Tibial nerve (tissue), 4 donors: ENCODE results near the gene TMEM116. TPM values are rescaled to one million over a fixed set of nuclear protein-coding genes. Genes with fewer than 3 reads are reported as not detected.
"Not testable (repeated sequence)": the region's sequence is repeated elsewhere in the genome, so short reads cannot be mapped to it uniquely, and the experiment has no call there.

Experiments used
- DNase-seq, 2 donors: peaks; one replicate each; pipeline ENCODE4 v3.0.0-alpha.2; 2019; ENCODE audit warnings: low spot score in 2 of 2
- H3K27ac ChIP-seq, 4 donors: fragments of 200-600 bp; sonication (generic) in 3 of 4; one replicate each; pipeline ENCODE4 v1.5.1; 2017 to 2019; ENCODE audit warnings: mild to moderate bottlenecking in 1 of 4
- H3K27me3 ChIP-seq, 2 donors: fragments of 200-600 bp; sonication (generic) in 1 of 2; one replicate each; pipeline versions ENCODE4 v1.5.1 to v1.6.0; 2017 to 2019
- H3K36me3 ChIP-seq, 3 donors: fragments of 200-600 bp; sonication (generic); one replicate each; pipeline ENCODE4 v1.5.1; 2018 to 2019
- H3K4me1 ChIP-seq, 4 donors: fragments of 200-600 bp; sonication (generic) in 3 of 4; one replicate each; pipeline ENCODE4 v1.5.1; 2017 to 2019
- H3K4me3 ChIP-seq, 4 donors: fragments of 200-600 bp; sonication (generic) in 3 of 4; one replicate each; pipeline ENCODE4 v1.5.1; 2017 to 2019; ENCODE audit warnings: mild to moderate bottlenecking in 1 of 4, moderate library complexity in 1 of 4
- H3K9me3 ChIP-seq, 4 donors: fragments of 200-600 bp; sonication (generic) in 3 of 4; one replicate each; pipeline ENCODE4 v1.5.1; 2017 to 2019
- CTCF ChIP-seq, 5 experiments: fragments of 200-600 bp in 3 of 5; fragments of 450-650 bp in 2 of 5; sonication (generic) in 3 of 5; IDR thresholded peaks; one replicate each; pipeline ENCODE4 v1.5.1; 2016 to 2019; ENCODE audit warnings: antibody characterized with exemption in 5 of 5, mild to moderate bottlenecking in 3 of 5, moderate library complexity in 2 of 5
- EP300 ChIP-seq, 2 donors: sonication (generic); formaldehyde crosslinking; IDR thresholded peaks; one replicate each; pipeline ENCODE4 v1.6.1; 2017; ENCODE audit warnings: antibody characterized with exemption in 2 of 2, mild to moderate bottlenecking in 1 of 2
- POLR2A ChIP-seq, 2 donors: fragments of 450-650 bp; IDR thresholded peaks; one replicate each; pipeline ENCODE4 v1.6.1; 2017; ENCODE audit warnings: antibody characterized with exemption in 2 of 2, mild to moderate bottlenecking in 2 of 2, moderate library complexity in 2 of 2
- WGBS, 2 donors: methylation state at CpG; one replicate each; pipeline ENCODE4 v1.1.5; 2018; 5-methylcytosine and 5-hydroxymethylcytosine counted together
- total RNA-seq, 4 donors: library from RNA; depleted of rRNA; stranded (reverse); fragments of >200 nt; gene quantifications; one replicate each; pipeline ENCODE4 v1.1.0, GENCODE V29; 2016

Gene TMEM116
- total RNA-seq, 4 donors from 2014 or later, result 6.9 to 18.1 (median 14.4) TPM

GRCh38 chr12:111954969-111955368, 58.0 kb downstream of the TMEM116 start:
- Histone ChIP-seq H3K36me3 (peaks cover 0 to 12% (median 0%) of the 10 kb centered on the region in 3 donors), H3K27ac (no peak overlapping the region), H3K27me3 (no peaks in the 10 kb centered on the region), H3K4me1 (peaks cover 0 to 3% (median 0%) of the 10 kb centered on the region in 4 donors), H3K4me3 (no peak overlapping the region), H3K9me3 (no peaks in the 10 kb centered on the region)
- WGBS, 2 donors, result 92 to 96% methylated on average over 5 of the region's 5 CpGs
- DNase-seq, result no peak
- TF ChIP-seq EP300 (IDR thresholded peaks at IDR 0.05) (no peak), POLR2A (IDR thresholded peaks at IDR 0.05) (no peak), CTCF (IDR thresholded peaks at IDR 0.05) (no peak)

- 59 to 61% methylated on average over 4 of the region's 4 CpGs for WGBS, 2 donors
- H3K9me3 ChIP-seq, result no peaks in the 10 kb centered on the region
- H3K27me3 ChIP-seq, result no peaks in the 10 kb centered on the region
- TF ChIP-seq POLR2A (IDR thresholded peaks at IDR 0.05) (no peak), CTCF (IDR thresholded peaks at IDR 0.05) (no peak), EP300 (IDR thresholded peaks at IDR 0.05) (no peak)
- peaks cover 0 to 9% (median 0%) of the 10 kb centered on the region in 3 donors for H3K36me3 ChIP-seq
- peaks cover 0 to 3% (median 0%) of the 10 kb centered on the region in 4 donors for H3K4me1 ChIP-seq
- H3K4me3 ChIP-seq, result no peak overlapping the region
- DNase-seq, result peak in 1 of 2 donors; percentile 12
- H3K27ac ChIP-seq, result no peak overlapping the region
These were observed 59.5 kb downstream of the TMEM116 start for GRCh38 chr12:111953455-111953854.

- H3K27ac ChIP-seq, H3K36me3 ChIP-seq, H3K4me1 ChIP-seq, DNase-seq, H3K4me3 ChIP-seq, H3K9me3 ChIP-seq, H3K27me3 ChIP-seq: not testable (repeated sequence)
- 93 to 96% methylated on average over 4 of the region's 4 CpGs for WGBS, 2 donors
These were observed 60.7 kb downstream of the TMEM116 start for GRCh38 chr12:111952084-111952787.

- H3K36me3 ChIP-seq, H3K4me1 ChIP-seq, H3K27ac ChIP-seq, H3K9me3 ChIP-seq, DNase-seq, H3K4me3 ChIP-seq, H3K27me3 ChIP-seq: not testable (repeated sequence)
- 80 to 86% methylated on average over 3 of the region's 3 CpGs for WGBS, 2 donors
These were observed 61.8 kb downstream of the TMEM116 start for GRCh38 chr12:111950961-111951676.

- Histone ChIP-seq H3K9me3 (no peaks in the 10 kb centered on the region), H3K4me1 (peaks cover 0 to 5% (median 0%) of the 10 kb centered on the region in 4 donors), H3K36me3 (no peaks in the 10 kb centered on the region), H3K27me3 (no peaks in the 10 kb centered on the region), H3K4me3 (no peak overlapping the region), H3K27ac (no peak overlapping the region)
- no peak for DNase-seq
- 98% methylated on average over 1 of the region's 1 CpG for WGBS, 2 donors
- TF ChIP-seq EP300 (IDR thresholded peaks at IDR 0.05), result no peak
- TF ChIP-seq POLR2A (IDR thresholded peaks at IDR 0.05), result no peak
- TF ChIP-seq CTCF (IDR thresholded peaks at IDR 0.05), result no peak
These were observed 69.0 kb downstream of the TMEM116 start for GRCh38 chr12:111943929-111944328.

GRCh38 chr12:111942557-111942956, 70.4 kb downstream of the TMEM116 start:
- WGBS, 2 donors, result 66 to 79% methylated on average over 5 of the region's 5 CpGs

More at GRCh38 chr12:111942557-111942956, 70.4 kb downstream of the TMEM116 start:
- TF ChIP-seq EP300 (IDR thresholded peaks at IDR 0.05) (no peak), POLR2A (IDR thresholded peaks at IDR 0.05) (no peak), CTCF (IDR thresholded peaks at IDR 0.05) (no peak)
- Histone ChIP-seq H3K4me3 (no peak overlapping the region), H3K36me3 (no peaks in the 10 kb centered on the region), H3K9me3 (peaks cover 0 to 4% (median 0%) of the 10 kb centered on the region in 4 donors), H3K27ac (no peak overlapping the region), H3K27me3 (no peaks in the 10 kb centered on the region), H3K4me1 (peaks cover 0 to 5% (median 0%) of the 10 kb centered on the region in 4 donors)
- no peak for DNase-seq
